ENCODE results near the gene NECAB3. TPM values are rescaled to one million over a fixed set of nuclear protein-coding genes. Genes with fewer than 3 reads are reported as not detected.
"Not testable (repeated sequence)": the region's sequence is repeated elsewhere in the genome, so short reads cannot be mapped to it uniquely, and the experiment has no call there.

Gene NECAB3
- total and polyA plus RNA-seq, 11 donors: 37.6 to 111 (median 71.8) TPM

DNA sequence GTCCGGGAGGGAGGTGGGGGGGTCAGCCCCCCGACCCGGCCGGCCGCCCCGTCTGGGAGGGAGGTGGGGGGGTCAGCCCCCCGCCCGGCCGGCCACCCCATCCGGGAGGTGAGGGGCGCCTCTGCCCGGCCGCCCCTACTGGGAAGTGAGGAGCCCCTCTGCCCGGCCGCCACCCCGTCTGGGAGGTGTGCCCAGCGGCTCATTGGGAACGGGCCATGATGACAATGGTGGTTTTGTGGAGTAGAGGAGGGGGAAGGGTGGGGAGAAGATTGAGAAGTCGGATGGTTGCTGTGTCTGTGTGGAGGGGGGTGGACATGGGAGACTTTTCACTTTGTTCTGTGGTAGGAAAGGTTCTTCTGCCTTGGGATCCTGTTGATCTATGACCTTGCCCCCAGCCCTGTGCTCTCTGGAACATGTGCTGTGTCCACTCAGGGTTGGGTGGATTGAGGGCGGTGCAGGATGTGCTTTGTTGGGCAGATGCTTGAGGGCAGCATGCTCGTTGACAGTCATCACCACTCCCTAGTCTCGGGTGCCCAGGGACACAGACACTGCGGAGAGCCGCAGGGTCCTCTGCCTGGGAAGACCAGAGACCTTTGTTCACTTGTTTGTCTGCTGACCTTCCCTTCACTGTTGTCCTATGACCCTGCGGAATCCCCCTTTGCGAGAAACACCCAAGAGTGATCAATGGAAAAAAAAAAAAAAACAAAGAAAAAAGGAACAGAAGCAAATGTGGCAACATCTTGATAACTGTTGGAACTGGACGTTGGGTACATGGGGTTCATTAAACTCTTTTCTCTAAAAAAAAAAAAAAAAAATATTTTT, 27.6 kb upstream of the NECAB3 start:
- intact Hi-C loops (cut with DNase I): no loop called here
- Histone ChIP-seq H3K27ac (no peak overlapping the region), H3K4me1 (peaks cover 0 to 11% (median 0%) of the 10 kb centered on the region in 12 donors), H3K4me3 (no peak overlapping the region), H3K36me3 (peaks cover 0 to 16% (median 8%) of the 10 kb centered on the region in 9 donors), H3K9me3 (no peaks in the 10 kb centered on the region), H3K27me3 (no peaks in the 10 kb centered on the region)
- TF ChIP-seq, protein P1, sequence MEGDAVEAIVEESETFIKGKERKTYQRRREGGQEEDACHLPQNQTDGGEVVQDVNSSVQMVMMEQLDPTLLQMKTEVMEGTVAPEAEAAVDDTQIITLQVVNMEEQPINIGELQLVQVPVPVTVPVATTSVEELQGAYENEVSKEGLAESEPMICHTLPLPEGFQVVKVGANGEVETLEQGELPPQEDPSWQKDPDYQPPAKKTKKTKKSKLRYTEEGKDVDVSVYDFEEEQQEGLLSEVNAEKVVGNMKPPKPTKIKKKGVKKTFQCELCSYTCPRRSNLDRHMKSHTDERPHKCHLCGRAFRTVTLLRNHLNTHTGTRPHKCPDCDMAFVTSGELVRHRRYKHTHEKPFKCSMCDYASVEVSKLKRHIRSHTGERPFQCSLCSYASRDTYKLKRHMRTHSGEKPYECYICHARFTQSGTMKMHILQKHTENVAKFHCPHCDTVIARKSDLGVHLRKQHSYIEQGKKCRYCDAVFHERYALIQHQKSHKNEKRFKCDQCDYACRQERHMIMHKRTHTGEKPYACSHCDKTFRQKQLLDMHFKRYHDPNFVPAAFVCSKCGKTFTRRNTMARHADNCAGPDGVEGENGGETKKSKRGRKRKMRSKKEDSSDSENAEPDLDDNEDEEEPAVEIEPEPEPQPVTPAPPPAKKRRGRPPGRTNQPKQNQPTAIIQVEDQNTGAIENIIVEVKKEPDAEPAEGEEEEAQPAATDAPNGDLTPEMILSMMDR (IDR thresholded peaks at IDR 0.05): no peak
- no peak for TF ChIP-seq POLR2A (IDR thresholded peaks at IDR 0.05)
- WGBS, 4 donors: 86 to 91% (median 91%) methylated on average over 13 to 27 of the region's 27 CpGs
- DNase-seq: no peak
- ATAC-seq: no peak

DNA sequence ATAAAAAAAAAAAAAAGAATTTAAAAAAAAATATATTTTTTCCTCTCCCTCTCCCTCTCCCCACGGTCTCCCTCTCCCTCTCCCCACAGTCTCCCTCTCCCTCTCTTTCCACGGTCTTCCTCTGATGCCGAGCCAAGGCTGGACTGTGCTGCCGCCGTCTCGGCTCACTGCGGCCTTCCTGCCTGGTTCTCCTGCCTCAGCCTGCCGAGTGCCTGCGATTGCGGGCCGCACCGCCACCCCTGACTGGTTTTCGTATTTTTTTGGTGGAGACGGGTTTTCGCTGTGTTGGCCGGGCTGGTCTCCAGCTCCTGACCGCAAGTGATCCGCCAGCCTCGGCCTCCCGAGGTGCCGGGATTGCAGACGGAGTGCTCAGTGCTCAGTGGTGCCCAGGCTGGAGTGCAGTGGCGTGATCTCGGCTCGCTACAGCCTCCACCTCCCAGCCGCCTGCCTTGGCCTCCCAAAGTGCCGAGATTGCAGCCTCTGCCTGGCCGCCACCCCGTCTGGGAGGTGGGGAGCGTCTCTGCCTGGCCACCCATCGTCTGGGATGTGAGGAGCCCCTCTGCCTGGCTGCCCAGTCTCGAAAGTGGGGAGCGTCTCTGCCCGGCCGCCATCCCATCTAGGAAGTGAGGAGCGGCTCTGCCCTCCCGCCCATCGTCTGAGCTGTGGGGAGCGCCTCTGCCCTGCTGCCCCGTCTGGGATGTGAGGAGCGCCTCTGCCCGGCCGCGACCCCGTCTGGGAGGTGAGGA, 26.6 kb upstream of the NECAB3 start:
- H3K27me3 ChIP-seq; intact Hi-C loops (cut with DNase I); H3K27ac ChIP-seq; DNase-seq; H3K36me3 ChIP-seq; ATAC-seq; H3K4me3 ChIP-seq; H3K9me3 ChIP-seq: not testable (repeated sequence)
- WGBS, 4 donors: 90 to 98% (median 96%) methylated on average over 16 to 45 of the region's 45 CpGs
- peaks cover 0 to 14% (median 0%) of the 10 kb centered on the region in 12 donors for H3K4me1 ChIP-seq

- H3K4me3 ChIP-seq; ATAC-seq; intact Hi-C loops (cut with DNase I); DNase-seq; H3K36me3 ChIP-seq; H3K27me3 ChIP-seq; H3K9me3 ChIP-seq; H3K27ac ChIP-seq: not testable (repeated sequence)
- peaks cover 0 to 16% (median 2%) of the 10 kb centered on the region in 12 donors for H3K4me1 ChIP-seq
- WGBS, 4 donors: 93 to 96% (median 94%) methylated on average over 15 to 19 of the region's 27 CpGs; no CpG with 5 or more reads in 1 of the 4 donors
These were observed 24.7 kb upstream of the NECAB3 start for GRCh38 chr20:33698966-33699365.

- DNase-seq (peak; percentile 49 to 75 (median 56)), ATAC-seq (peak in 3 of 4 donors; percentile 65 to 87 (median 74))
- Histone ChIP-seq H3K4me3 (no peak overlapping the region), H3K27me3 (no peaks in the 10 kb centered on the region), H3K27ac (peak overlapping the region in 3 of 12 donors; percentile 29 to 59 (median 57)), H3K36me3 (no peaks in the 10 kb centered on the region), H3K9me3 (no peaks in the 10 kb centered on the region), H3K4me1 (peaks cover 0 to 19% (median 1%) of the 10 kb centered on the region in 12 donors)
- TF ChIP-seq, protein P1 (IDR thresholded peaks at IDR 0.05): no peak
- TF ChIP-seq POLR2A (IDR thresholded peaks at IDR 0.05): no peak
- WGBS, 4 donors: 77 to 92% (median 81%) methylated on average over 8 of the region's 8 CpGs
- intact Hi-C loops (cut with DNase I): no loop called here
These were observed 22.9 kb upstream of the NECAB3 start for GRCh38 chr20:33697129-33697528.

- Histone ChIP-seq H3K36me3 (no peaks in the 10 kb centered on the region), H3K9me3 (no peaks in the 10 kb centered on the region), H3K27ac (peak overlapping the region in 1 of 12 donors; percentile 59), H3K4me1 (peaks cover 0 to 19% (median 1%) of the 10 kb centered on the region in 12 donors), H3K27me3 (no peaks in the 10 kb centered on the region), H3K4me3 (no peak overlapping the region)
- intact Hi-C loops (cut with DNase I): no loop called here
- no peak for TF ChIP-seq POLR2A (IDR thresholded peaks at IDR 0.05)
- TF ChIP-seq, protein P1 (IDR thresholded peaks at IDR 0.05): no peak
- ATAC-seq: peak in 1 of 4 donors; percentile 29
- 86 to 89% (median 88%) methylated on average over 4 of the region's 4 CpGs for WGBS, 4 donors
- DNase-seq: no peak
These were observed 22.2 kb upstream of the NECAB3 start for GRCh38 chr20:33696448-33696847.

All from heart left ventricle (tissue), 16 donors.